ENCODE results near the gene SHISAL2A. TPM values are rescaled to one million over a fixed set of nuclear protein-coding genes. Genes with fewer than 3 reads are reported as not detected.

SHISAL2A gene
- total and polyA plus RNA-seq, 2 donors (not counting 3 experiments of a cell fraction or from before 2014, with no cell fraction given) = not detected

- no peaks in the 10 kb centered on the region for H3K79me2 ChIP-seq (ENCODE audit: control insufficient read depth, insufficient read depth, low read length)
- no peaks in the 10 kb centered on the region for H3K9me3 ChIP-seq (replicated peaks; ENCODE audit: control insufficient read depth, insufficient read depth, low read length)
- dilution Hi-C loops (cut with MboI; ENCODE audit: extremely low pct_ligation_motif_present, low sequenced_read_pairs) = no loop called here
- H4K20me1 ChIP-seq (replicated peaks; ENCODE audit: control insufficient read depth, extremely low read depth, insufficient read depth, low read length) = no peaks in the 10 kb centered on the region
- H2AFZ ChIP-seq (ENCODE audit: low read depth, low read length) = no peak overlapping the region
- H3K4me1 ChIP-seq (ENCODE audit: control insufficient read depth, extremely low read depth, insufficient read depth, low read length) = peaks cover 3% of the 10 kb centered on the region
- H3K27me3 ChIP-seq (ENCODE audit: control insufficient read depth in 2 of 2, insufficient read depth in 2 of 2, low read length in 2 of 2) = peaks cover 6 to 18% of the 10 kb centered on the region in 2 experiments
- intact Hi-C loops (cut with micrococcal nuclease) = no loop called here
- H3K4me3 ChIP-seq (replicated peaks in 1 of 3; ENCODE audit: insufficient read depth in 1 of 3, low read depth in 1 of 3, low read length in 3 of 3) = no peak overlapping the region
- no peak overlapping the region for H3K4me2 ChIP-seq (ENCODE audit: insufficient read depth, low read length)
- CTCF ChIA-PET = interaction anchor here (1.1 to 2.4 kb wide), 2 partner anchors 12 to 39 kb away, joined by 3 to 5 read pairs; no protein-coding TSS in a partner anchor
- no TSS peak for BruUV-seq (replicated peaks)
- POLR2A ChIA-PET = no interaction called here
- H3K27ac ChIP-seq (ENCODE audit: insufficient read depth, low read depth, low read length) = no peak overlapping the region
- DNase-seq (ENCODE audit: low read depth, low spot score) = no peak
- H3K9me1 ChIP-seq (replicated peaks; ENCODE audit: control insufficient read depth, extremely low read depth, insufficient read depth, low read length) = no peaks in the 10 kb centered on the region
- no peak overlapping the region for H3K9ac ChIP-seq (replicated peaks; ENCODE audit: extremely low read depth, insufficient read depth, low read length)
- no peak for TF ChIP-seq POLR2A (IDR thresholded peaks at IDR 0.05; ENCODE audit: low read depth, low read length)
- no peak for TF ChIP-seq MYC (IDR thresholded peaks at IDR 0.05; ENCODE audit: low read depth, low read length)
- TF ChIP-seq EZH2 (IDR thresholded peaks at IDR 0.05; ENCODE audit: borderline replicate concordance, low read depth, low read length, severe bottlenecking) = no peak
- TF ChIP-seq, protein P1, sequence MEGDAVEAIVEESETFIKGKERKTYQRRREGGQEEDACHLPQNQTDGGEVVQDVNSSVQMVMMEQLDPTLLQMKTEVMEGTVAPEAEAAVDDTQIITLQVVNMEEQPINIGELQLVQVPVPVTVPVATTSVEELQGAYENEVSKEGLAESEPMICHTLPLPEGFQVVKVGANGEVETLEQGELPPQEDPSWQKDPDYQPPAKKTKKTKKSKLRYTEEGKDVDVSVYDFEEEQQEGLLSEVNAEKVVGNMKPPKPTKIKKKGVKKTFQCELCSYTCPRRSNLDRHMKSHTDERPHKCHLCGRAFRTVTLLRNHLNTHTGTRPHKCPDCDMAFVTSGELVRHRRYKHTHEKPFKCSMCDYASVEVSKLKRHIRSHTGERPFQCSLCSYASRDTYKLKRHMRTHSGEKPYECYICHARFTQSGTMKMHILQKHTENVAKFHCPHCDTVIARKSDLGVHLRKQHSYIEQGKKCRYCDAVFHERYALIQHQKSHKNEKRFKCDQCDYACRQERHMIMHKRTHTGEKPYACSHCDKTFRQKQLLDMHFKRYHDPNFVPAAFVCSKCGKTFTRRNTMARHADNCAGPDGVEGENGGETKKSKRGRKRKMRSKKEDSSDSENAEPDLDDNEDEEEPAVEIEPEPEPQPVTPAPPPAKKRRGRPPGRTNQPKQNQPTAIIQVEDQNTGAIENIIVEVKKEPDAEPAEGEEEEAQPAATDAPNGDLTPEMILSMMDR (IDR thresholded peaks at IDR 0.05; ENCODE audit: extremely low read depth in 1 of 2, insufficient read depth in 1 of 2, low read depth in 1 of 2, low read length in 2 of 2) = no peak
- TF ChIP-seq GATA2 (IDR thresholded peaks at IDR 0.05; ENCODE audit: insufficient read depth, insufficient read length, low read depth, low read length) = no peak
- TF ChIP-seq JUN (IDR thresholded peaks at IDR 0.05; ENCODE audit: borderline replicate concordance, insufficient read depth, insufficient read length, low read depth) = no peak
- TF ChIP-seq MAX (IDR thresholded peaks at IDR 0.05; ENCODE audit: insufficient read depth, insufficient read length) = no peak
- no peak for TF ChIP-seq POLR2AphosphoS5 (IDR thresholded peaks at IDR 0.05; ENCODE audit: insufficient read depth, low read depth, low read length)
- no peak for TF ChIP-seq FOS (IDR thresholded peaks at IDR 0.05; ENCODE audit: borderline replicate concordance, insufficient read depth, low read length)
- no peak for FAIRE-seq
- H3K36me3 ChIP-seq (ENCODE audit: control insufficient read depth in 2 of 2, extremely low read depth in 1 of 2, insufficient read depth in 2 of 2, low read length in 2 of 2) = no peaks in the 10 kb centered on the region
Observed at GRCh38 chr1:52592637-52593323, 40.2 kb upstream of the SHISAL2A start.

Measured in endothelial cell of umbilical vein (primary cell).